ENCODE data around the gene RTN4.

- TF ChIP-seq CTCF (conservative IDR thresholded peaks at IDR 0.05; ENCODE audit: low read depth, low read length) (no peak), MAZ (IDR thresholded peaks at IDR 0.05; ENCODE audit: borderline replicate concordance, low read depth, low read length) (no peak), POLR2A (IDR thresholded peaks at IDR 0.05; ENCODE audit: low read depth, low read length) (no peak), ELK1 (IDR thresholded peaks at IDR 0.05; ENCODE audit: borderline replicate concordance, low read depth, low read length) (no peak), RCOR1 (IDR thresholded peaks at IDR 0.05; ENCODE audit: insufficient replicate concordance, low read length) (no peak), MXI1 (IDR thresholded peaks at IDR 0.05; ENCODE audit: borderline replicate concordance, low read depth, low read length) (no peak), RAD21 (IDR thresholded peaks at IDR 0.05; ENCODE audit: low read length) (no peak), BHLHE40 (IDR thresholded peaks at IDR 0.05; ENCODE audit: low read depth, low read length) (no peak), CEBPB (IDR thresholded peaks at IDR 0.05; ENCODE audit: low read depth, low read length) (no peak)
Measured at GRCh38 chr2:55078956-55079355, 28.7 kb upstream of the RTN4 start.
